ENCODE results near the gene ARHGEF2. TPM values are rescaled to one million over a fixed set of nuclear protein-coding genes. Genes with fewer than 3 reads are reported as not detected.
A peak's percentile ranks its signal among the peaks of the same experiment; 100 is the strongest.

The ARHGEF2 gene
- total RNA-seq, 1 donor from 2014 or later, result 23.8 TPM

- peak; percentile 32 for ATAC-seq
These were observed 7.7 kb downstream of the ARHGEF2 start for GRCh38 chr1:155970531-155971167.

- no peak for ATAC-seq
These were observed 9.0 kb downstream of the ARHGEF2 start for GRCh38 chr1:155969377-155969791.

GRCh38 chr1:155968670-155969069 is 9.7 kb downstream of the ARHGEF2 start:
- no peak for ATAC-seq

- no peak for ATAC-seq
These were observed 10.3 kb downstream of the ARHGEF2 start for GRCh38 chr1:155968051-155968400.

GRCh38 chr1:155967341-155968050 is 10.9 kb downstream of the ARHGEF2 start:
- peak; percentile 25 for ATAC-seq

- ATAC-seq, result no peak
These were observed 11.6 kb downstream of the ARHGEF2 start for GRCh38 chr1:155966750-155967149.

- ATAC-seq, result no peak
These were observed 12.2 kb downstream of the ARHGEF2 start for GRCh38 chr1:155966135-155966534.

- ATAC-seq, result no peak
These were observed 14.2 kb downstream of the ARHGEF2 start for GRCh38 chr1:155964193-155964592.

- no peak for ATAC-seq
These were observed 15.6 kb downstream of the ARHGEF2 start for GRCh38 chr1:155962599-155963211.

GRCh38 chr1:155961937-155962336 is 16.4 kb downstream of the ARHGEF2 start:
- ATAC-seq, result peak; percentile 96

GRCh38 chr1:155960081-155960745 is 18.1 kb downstream of the ARHGEF2 start:
- ATAC-seq, result no peak

GRCh38 chr1:155957411-155957915 is 20.9 kb downstream of the ARHGEF2 start:
- ATAC-seq, result no peak

GRCh38 chr1:155954645-155955044 is 23.7 kb downstream of the ARHGEF2 start:
- no peak for ATAC-seq

- no peak for ATAC-seq
These were observed 25.8 kb downstream of the ARHGEF2 start for GRCh38 chr1:155952505-155952890.

- no peak for ATAC-seq
These were observed 26.4 kb downstream of the ARHGEF2 start for GRCh38 chr1:155951753-155952504.

GRCh38 chr1:155950829-155951228 is 27.5 kb downstream of the ARHGEF2 start:
- no peak for ATAC-seq

GRCh38 chr1:155947741-155948140 is 30.6 kb downstream of the ARHGEF2 start:
- no peak for ATAC-seq

GRCh38 chr1:155947292-155947691 is 31.1 kb downstream of the ARHGEF2 start:
- no peak for ATAC-seq

- no peak for ATAC-seq
These were observed 31.6 kb downstream of the ARHGEF2 start for GRCh38 chr1:155946633-155947219.

- no peak for ATAC-seq
These were observed 33.9 kb downstream of the ARHGEF2 start for GRCh38 chr1:155944444-155944799.

- ATAC-seq, result peak; percentile 26
These were observed 35.7 kb downstream of the ARHGEF2 start for GRCh38 chr1:155942578-155943141.
